ENCODE data around the gene LEKR1. TPM values are rescaled to one million over a fixed set of nuclear protein-coding genes. Genes with fewer than 3 reads are reported as not detected.

The LEKR1 gene
- total RNA-seq, 1 donor from 2014 or later = 0.52 TPM

DNA sequence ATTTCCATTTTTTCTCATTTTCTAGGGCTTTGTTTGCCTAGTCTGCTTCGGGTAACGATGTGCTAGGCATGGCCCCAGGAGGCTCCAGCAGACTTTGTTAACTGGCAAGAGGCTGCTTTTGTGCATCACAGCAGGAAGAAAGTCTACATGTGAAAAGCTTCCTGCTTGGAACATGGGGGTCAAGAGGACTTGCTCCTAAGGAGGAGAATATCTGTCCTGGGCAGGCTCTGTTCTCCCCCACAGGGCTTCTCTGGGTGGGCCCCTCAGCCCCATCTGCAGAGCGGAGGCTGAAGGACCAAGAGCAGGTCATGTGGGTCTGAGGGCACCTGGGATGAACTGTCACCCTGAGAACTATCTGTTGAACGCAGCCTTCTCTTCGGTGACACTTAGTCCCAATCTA lies 239.0 kb downstream of the LEKR1 start:
- Mint-ChIP-seq H3K4me1 (ENCODE audit: low read depth) (peaks cover 24% of the 10 kb centered on the region), H3K27me3 (ENCODE audit: low read depth) (peaks cover 8% of the 10 kb centered on the region), H3K27ac (no peak overlapping the region), H3K4me3 (ENCODE audit: low read depth) (no peak overlapping the region), H3K36me3 (ENCODE audit: low read depth) (no peaks in the 10 kb centered on the region), H3K9me3 (no peaks in the 10 kb centered on the region)
- no peak for DNase-seq (ENCODE audit: low spot score)
- intact Hi-C loops (cut with micrococcal nuclease) = no loop called here

DNA sequence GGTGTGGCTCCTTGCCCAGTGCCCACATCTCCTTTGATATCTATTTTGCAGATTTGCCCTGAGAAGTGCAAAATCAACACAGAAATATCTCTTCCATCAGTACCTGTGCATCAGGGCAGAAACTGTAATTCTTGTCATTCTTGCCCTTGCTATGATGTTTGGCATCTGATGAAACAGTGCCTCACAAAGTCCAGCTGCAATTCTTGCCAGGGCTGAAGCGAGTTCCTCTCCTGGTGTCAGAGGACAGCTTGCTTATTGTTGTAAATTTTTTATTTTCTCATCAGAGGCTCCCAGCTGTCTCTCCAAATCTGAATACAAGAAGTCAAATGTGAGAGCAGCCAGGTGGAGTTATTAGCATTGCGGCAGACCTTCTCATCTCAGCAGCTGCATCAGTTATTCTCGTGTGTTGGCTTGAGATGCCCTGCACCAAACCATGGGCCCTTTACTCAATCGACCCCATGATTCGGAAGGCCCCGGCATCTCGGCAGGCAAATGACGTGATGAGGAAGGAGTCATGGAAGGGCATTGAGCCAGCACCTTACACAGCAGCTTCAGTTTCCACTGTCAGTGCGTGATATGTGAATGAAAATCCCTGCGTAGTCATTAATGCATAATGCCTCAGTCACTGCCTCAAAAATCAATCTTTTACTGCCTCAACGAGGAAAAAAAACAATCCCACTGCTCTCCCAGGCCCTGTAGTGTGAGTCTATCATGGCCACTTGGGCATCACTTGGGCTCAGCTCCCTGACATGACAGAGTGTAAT lies 240.4 kb downstream of the LEKR1 start:
- DNase-seq (ENCODE audit: low spot score) = no peak
- peaks cover 5% of the 10 kb centered on the region for H3K27me3 Mint-ChIP-seq (ENCODE audit: low read depth)
- H3K27ac Mint-ChIP-seq = no peak overlapping the region
- intact Hi-C loops (cut with micrococcal nuclease) = no loop called here
- H3K36me3 Mint-ChIP-seq (ENCODE audit: low read depth) = no peaks in the 10 kb centered on the region
- H3K4me1 Mint-ChIP-seq (ENCODE audit: low read depth) = peaks cover 21% of the 10 kb centered on the region
- no peaks in the 10 kb centered on the region for H3K9me3 Mint-ChIP-seq
- no peak overlapping the region for H3K4me3 Mint-ChIP-seq (ENCODE audit: low read depth)

DNA sequence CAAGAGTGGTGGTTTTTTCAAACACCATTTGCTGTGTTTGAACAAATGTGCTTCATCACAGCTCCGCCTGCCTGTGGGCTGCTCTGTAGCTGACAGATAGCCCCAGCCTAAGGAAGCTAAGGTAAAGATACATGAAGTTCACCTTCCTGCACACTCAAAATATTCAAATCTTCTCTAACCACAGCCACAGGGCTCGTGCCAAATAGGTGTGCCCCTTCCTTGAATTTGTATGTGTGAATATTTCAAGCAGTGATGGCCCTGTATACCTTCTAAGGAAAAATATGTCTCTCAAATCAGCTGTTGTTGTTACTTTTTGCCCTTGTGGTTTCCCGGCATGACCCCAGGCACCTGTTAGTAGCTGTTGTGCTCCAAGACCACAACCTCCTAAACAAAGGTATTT lies 241.0 kb downstream of the LEKR1 start:
- no peak for DNase-seq (ENCODE audit: low spot score)
- Mint-ChIP-seq H3K27me3 (ENCODE audit: low read depth) (peaks cover 3% of the 10 kb centered on the region), H3K4me3 (ENCODE audit: low read depth) (no peak overlapping the region), H3K36me3 (ENCODE audit: low read depth) (no peaks in the 10 kb centered on the region), H3K27ac (no peak overlapping the region), H3K9me3 (no peaks in the 10 kb centered on the region), H3K4me1 (ENCODE audit: low read depth) (peaks cover 26% of the 10 kb centered on the region)
- intact Hi-C loops (cut with micrococcal nuclease) = no loop called here

DNA sequence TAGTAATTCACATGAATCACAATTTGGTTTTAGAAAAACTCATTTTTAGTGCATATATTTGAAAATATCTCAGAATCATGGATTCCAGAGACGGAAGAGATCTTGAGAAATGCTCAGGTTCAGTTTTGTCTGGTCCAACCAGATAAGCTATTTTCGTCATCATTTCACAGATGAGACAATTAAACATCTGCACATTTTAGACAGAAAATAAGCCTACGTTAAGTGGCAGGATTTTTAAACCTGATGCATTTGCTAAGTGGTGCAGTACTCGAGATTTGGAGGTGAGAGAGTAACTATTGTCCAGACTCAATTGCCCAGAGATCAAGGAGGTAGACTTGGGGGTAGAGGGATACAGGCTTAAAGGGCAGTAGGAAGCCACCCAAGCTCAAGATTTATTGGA lies 243.3 kb downstream of the LEKR1 start:
- Mint-ChIP-seq H3K9me3 (no peaks in the 10 kb centered on the region), H3K27me3 (ENCODE audit: low read depth) (peaks cover 2% of the 10 kb centered on the region), H3K36me3 (ENCODE audit: low read depth) (no peaks in the 10 kb centered on the region), H3K4me3 (ENCODE audit: low read depth) (no peak overlapping the region), H3K4me1 (ENCODE audit: low read depth) (peaks cover 23% of the 10 kb centered on the region), H3K27ac (no peak overlapping the region)
- no peak for DNase-seq (ENCODE audit: low spot score)
- intact Hi-C loops (cut with micrococcal nuclease) = no loop called here

DNA sequence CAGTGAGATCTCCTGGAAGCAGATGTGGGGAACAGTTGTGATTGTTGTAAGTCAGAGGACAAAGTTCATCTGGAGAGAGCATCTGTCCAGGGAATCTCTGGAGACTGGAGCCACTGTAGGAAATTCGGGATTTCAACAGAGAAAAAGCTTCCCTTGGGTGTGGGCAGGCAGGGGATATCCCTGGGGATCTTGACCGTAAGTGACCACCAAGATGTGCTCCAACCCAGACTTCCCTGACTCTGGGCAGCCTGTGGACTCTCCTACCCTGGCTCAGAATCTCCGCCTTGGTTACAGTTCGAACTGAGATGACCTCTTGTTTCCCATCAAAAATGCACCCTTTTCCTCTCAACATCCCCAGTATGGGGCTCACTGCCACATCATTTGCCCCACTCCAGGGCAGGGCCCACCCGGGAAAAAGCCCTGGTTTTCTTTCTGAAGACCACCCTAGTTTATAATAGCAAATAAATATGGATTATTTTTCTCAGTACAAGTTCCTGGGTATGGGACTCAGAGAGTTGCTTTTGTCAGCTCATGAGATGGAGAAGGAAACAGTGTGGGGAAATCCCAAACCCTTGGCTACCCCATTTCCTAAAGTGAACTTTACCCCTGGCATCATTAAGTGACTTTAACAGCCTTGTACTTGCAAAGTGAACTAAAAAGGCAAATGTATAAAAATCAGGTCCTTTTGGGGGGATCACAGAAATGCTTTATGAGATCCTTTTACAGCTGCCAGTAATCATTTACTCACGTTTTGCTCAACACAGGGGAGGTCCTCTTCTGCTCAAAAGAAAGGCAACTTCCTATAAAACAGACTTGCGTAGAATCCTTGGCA lies 243.9 kb downstream of the LEKR1 start:
- H3K4me1 Mint-ChIP-seq (ENCODE audit: low read depth) = peaks cover 25% of the 10 kb centered on the region
- intact Hi-C loops (cut with micrococcal nuclease) = no loop called here
- H3K4me3 Mint-ChIP-seq (ENCODE audit: low read depth) = no peak overlapping the region
- no peaks in the 10 kb centered on the region for H3K9me3 Mint-ChIP-seq
- peaks cover 2% of the 10 kb centered on the region for H3K27me3 Mint-ChIP-seq (ENCODE audit: low read depth)
- H3K36me3 Mint-ChIP-seq (ENCODE audit: low read depth) = no peaks in the 10 kb centered on the region
- no peak for DNase-seq (ENCODE audit: low spot score)
- H3K27ac Mint-ChIP-seq = no peak overlapping the region

DNA sequence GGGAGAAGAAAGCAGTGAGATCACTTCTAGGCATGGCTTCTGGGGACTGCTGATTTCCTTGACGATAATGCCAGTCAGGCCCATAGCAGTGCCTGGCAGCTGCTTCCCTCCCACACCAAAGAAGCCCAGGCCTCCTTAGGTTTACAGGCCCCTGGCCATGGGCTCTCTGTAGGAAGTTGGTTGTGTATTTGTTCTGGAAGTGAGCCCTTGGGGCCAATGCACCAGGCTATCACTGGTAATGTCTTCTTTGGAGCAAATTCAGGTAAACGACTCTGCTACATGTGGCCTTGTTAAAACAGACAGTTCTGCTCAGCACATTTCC lies 244.5 kb downstream of the LEKR1 start:
- no peaks in the 10 kb centered on the region for H3K36me3 Mint-ChIP-seq (ENCODE audit: low read depth)
- H3K27ac Mint-ChIP-seq = no peak overlapping the region
- peaks cover 30% of the 10 kb centered on the region for H3K4me1 Mint-ChIP-seq (ENCODE audit: low read depth)
- H3K4me3 Mint-ChIP-seq (ENCODE audit: low read depth) = no peak overlapping the region
- intact Hi-C loops (cut with micrococcal nuclease) = no loop called here
- H3K27me3 Mint-ChIP-seq (ENCODE audit: low read depth) = peaks cover 2% of the 10 kb centered on the region
- H3K9me3 Mint-ChIP-seq = no peaks in the 10 kb centered on the region
- no peak for DNase-seq (ENCODE audit: low spot score)

DNA sequence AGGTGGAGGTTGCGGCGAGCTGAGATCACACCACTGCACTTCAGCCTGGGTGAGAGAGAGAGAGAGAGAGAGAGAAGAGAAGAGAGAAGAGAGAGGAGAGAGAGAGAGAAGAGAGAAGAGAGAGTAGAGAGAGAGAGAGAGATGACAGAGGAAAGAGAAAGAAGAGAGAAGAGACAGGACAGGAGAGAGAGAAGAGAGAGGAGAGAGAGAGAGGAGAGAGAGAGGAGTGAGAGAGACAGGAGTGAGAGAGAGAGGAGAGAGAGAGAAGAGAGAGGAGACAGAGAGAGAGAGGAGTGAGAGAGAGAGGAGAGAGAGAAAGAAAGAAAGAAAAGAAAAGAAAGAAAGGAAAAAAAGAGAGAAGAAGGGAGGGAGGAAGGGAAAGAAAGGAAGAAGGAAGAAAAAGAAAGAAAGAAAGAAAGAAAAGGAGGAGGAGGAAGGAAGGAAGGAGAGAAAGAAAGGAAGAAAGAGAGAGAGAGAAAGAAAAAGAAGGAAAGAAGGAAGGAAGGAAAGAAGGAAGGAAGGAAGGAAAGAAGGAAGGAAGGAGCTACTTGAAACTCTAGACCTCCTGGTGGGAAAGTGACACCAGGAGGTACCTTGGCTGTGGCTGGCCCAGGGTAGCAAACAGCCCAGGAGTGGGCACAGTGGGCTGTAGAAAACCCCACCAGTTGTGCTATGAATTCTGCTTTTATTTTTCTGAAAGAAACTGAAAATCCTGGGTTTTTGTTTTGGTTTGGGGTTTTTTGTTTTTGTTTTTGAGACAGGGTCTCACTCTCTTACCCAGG lies 245.8 kb downstream of the LEKR1 start:
- DNase-seq (ENCODE audit: low spot score) = no peak
- H3K36me3 Mint-ChIP-seq (ENCODE audit: low read depth) = no peaks in the 10 kb centered on the region
- H3K9me3 Mint-ChIP-seq = no peaks in the 10 kb centered on the region
- H3K27ac Mint-ChIP-seq = peak overlapping the region; percentile 37
- intact Hi-C loops (cut with micrococcal nuclease) = no loop called here
- peaks cover 29% of the 10 kb centered on the region for H3K4me1 Mint-ChIP-seq (ENCODE audit: low read depth)
- H3K27me3 Mint-ChIP-seq (ENCODE audit: low read depth) = peaks cover 2% of the 10 kb centered on the region
- no peak overlapping the region for H3K4me3 Mint-ChIP-seq (ENCODE audit: low read depth)

DNA sequence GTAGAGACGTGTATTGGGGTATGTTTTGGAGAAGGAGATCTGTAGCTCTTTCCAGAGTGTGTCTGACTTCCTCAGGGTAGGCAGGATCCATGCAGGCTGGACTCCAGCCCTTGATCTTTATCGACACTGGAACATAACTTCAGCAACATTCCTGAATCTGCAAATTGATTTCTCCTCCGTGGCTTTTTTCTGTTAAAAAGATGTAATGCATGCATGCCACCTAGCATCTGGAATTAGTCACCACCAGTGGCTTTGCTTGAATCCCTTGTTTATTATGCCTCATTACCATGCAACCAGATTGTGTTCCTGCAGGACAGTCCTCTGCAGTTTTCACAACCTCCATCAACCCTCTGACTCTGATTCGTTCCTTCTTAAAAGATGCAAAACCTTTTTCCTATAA lies 247.7 kb downstream of the LEKR1 start:
- intact Hi-C loops (cut with micrococcal nuclease) = no loop called here
- H3K27me3 Mint-ChIP-seq (ENCODE audit: low read depth) = no peaks in the 10 kb centered on the region
- no peaks in the 10 kb centered on the region for H3K9me3 Mint-ChIP-seq
- no peak overlapping the region for H3K4me3 Mint-ChIP-seq (ENCODE audit: low read depth)
- no peaks in the 10 kb centered on the region for H3K36me3 Mint-ChIP-seq (ENCODE audit: low read depth)
- no peak for DNase-seq (ENCODE audit: low spot score)
- H3K27ac Mint-ChIP-seq = no peak overlapping the region
- H3K4me1 Mint-ChIP-seq (ENCODE audit: low read depth) = peaks cover 30% of the 10 kb centered on the region

DNA sequence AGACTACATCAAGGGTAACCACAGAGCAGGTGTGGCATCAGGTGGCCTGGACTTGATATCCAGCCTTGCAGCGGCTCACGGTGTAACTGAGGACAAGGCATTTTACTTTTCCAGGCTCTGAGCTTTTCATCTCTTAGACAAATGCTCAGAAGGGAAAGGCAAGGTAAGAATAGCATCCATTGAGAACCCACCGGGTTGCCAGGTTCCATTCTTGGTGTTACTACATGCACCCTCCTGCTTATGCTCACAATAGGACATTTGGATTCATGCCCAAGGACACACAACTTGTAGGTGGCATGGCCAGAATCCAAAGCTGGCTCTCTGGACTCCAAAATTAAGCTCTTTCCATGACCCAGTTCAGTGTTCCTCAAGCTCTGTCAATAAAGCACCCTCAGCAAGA lies 248.3 kb downstream of the LEKR1 start:
- intact Hi-C loops (cut with micrococcal nuclease) = no loop called here
- no peak for DNase-seq (ENCODE audit: low spot score)
- Mint-ChIP-seq H3K4me3 (ENCODE audit: low read depth) (no peak overlapping the region), H3K27me3 (ENCODE audit: low read depth) (no peaks in the 10 kb centered on the region), H3K27ac (no peak overlapping the region), H3K36me3 (ENCODE audit: low read depth) (no peaks in the 10 kb centered on the region), H3K9me3 (no peaks in the 10 kb centered on the region), H3K4me1 (ENCODE audit: low read depth) (peaks cover 30% of the 10 kb centered on the region)

DNA sequence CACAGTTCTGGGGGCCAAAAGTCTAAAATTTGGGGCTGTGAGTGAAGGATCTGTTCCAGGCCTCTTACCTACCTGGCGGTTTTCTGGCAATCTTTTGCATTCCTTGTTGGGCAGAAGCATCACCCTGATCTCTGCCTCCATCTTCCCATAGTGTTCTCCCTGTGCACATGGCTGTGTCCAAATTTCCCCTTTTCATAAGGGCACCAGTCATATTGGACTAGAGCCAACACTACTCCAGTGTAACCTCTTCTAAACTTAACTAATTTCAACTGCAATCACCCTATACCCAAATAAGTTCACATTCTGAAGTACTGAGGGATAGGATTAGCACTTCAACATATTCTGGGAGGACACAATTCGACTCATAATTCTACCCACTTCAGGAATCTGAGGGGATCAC lies 248.8 kb downstream of the LEKR1 start:
- Mint-ChIP-seq H3K4me3 (ENCODE audit: low read depth) (no peak overlapping the region), H3K36me3 (ENCODE audit: low read depth) (no peaks in the 10 kb centered on the region), H3K27me3 (ENCODE audit: low read depth) (no peaks in the 10 kb centered on the region), H3K9me3 (no peaks in the 10 kb centered on the region), H3K4me1 (ENCODE audit: low read depth) (peaks cover 30% of the 10 kb centered on the region), H3K27ac (no peak overlapping the region)
- DNase-seq (ENCODE audit: low spot score) = no peak
- intact Hi-C loops (cut with micrococcal nuclease) = no loop called here

DNA sequence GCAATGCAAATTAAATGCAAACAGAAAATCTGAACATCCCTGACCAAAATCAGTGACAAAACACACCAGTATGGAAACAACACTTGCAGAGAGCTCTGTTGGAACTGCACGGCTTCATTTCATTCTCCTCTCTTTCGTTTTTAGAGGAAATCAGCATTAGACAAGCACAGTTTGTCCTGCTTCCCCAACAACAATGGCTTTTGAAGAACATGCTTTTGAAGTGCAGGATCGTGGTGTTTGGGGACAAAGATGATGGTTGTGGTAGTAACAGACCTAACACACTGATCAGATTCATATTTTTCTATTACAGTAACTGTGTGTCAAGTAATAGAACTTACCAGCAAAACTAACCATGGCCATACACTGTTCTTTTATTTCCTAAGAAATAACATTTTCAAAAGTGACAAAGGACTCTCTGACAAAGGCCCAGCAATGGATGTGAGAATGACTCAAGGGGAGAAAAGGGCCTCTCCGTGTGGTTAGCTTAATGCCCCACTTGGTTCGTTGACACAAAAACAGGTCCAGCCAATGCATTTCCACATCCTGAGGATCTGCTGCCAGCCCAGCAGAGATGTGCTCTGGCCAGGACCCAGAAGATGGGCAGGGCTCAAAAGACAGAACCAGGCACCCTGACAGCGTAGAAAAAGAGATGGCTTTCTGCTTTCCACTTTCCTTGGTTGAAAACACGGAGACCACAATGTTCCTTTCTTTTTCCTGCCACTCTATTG lies 249.7 kb downstream of the LEKR1 start:
- no peak overlapping the region for H3K4me3 Mint-ChIP-seq (ENCODE audit: low read depth)
- no peaks in the 10 kb centered on the region for H3K27me3 Mint-ChIP-seq (ENCODE audit: low read depth)
- intact Hi-C loops (cut with micrococcal nuclease) = no loop called here
- no peaks in the 10 kb centered on the region for H3K36me3 Mint-ChIP-seq (ENCODE audit: low read depth)
- DNase-seq (ENCODE audit: low spot score) = no peak
- H3K9me3 Mint-ChIP-seq = no peaks in the 10 kb centered on the region
- peaks cover 31% of the 10 kb centered on the region for H3K4me1 Mint-ChIP-seq (ENCODE audit: low read depth)
- H3K27ac Mint-ChIP-seq = peak overlapping the region; percentile 3

DNA sequence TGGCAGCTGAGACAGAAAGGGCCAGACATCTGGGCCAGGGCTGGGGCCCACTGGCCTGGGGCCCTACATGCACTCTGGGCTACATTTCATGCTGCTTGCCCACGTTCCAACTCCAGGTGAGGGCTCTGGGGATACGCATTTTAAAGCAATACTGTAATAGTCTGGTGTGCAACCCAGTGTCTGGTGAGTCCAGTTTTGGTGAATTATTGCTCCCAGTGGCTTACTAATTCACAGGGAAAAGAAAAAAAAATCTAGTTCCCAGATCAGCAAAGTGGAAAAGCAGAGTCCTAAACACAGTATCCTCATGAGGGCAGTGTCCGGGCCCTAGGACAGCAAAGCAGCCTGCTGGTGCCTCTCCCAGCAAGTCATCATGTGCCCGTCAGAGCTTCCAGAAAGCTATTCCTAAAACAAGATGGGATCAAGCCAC lies 251.4 kb downstream of the LEKR1 start:
- Mint-ChIP-seq H3K4me3 (ENCODE audit: low read depth) (no peak overlapping the region), H3K36me3 (ENCODE audit: low read depth) (no peaks in the 10 kb centered on the region), H3K4me1 (ENCODE audit: low read depth) (peaks cover 43% of the 10 kb centered on the region), H3K27me3 (ENCODE audit: low read depth) (no peaks in the 10 kb centered on the region), H3K27ac (no peak overlapping the region), H3K9me3 (no peaks in the 10 kb centered on the region)
- intact Hi-C loops (cut with micrococcal nuclease) = no loop called here
- no peak for DNase-seq (ENCODE audit: low spot score)

Measured in activated T-helper 2 cell treated with anti-CD3 and anti-CD28 coated beads, Interferon-gamma antibody, Interleukin-2, Interleukin-4, amounts not matched to agents 10 μg/mL and 5 μg/mL and 100 μg/mL, durations not matched to agents 14 hours and 24 hours and 36 hours (primary cell).